Measurements from ENCODE around the gene TTC39B. TPM values are rescaled to one million over a fixed set of nuclear protein-coding genes. Genes with fewer than 3 reads are reported as not detected.

Gene TTC39B
- total and polyA plus RNA-seq, 2 of the 8 experiments (the other 6 are each of a cell fraction or from before 2014, with no cell fraction given), result 1.6 to 10.9 TPM

GRCh38 chr9:15248081-15248480 is 58.9 kb downstream of the TTC39B start (continued):
- TF ChIP-seq EZH2 (IDR thresholded peaks at IDR 0.05; ENCODE audit: low read depth, low read length, severe bottlenecking), result no peak
- TF ChIP-seq PHF8 (conservative IDR thresholded peaks at IDR 0.05; ENCODE audit: low read depth, low read length), result no peak
- no peak for TF ChIP-seq ASH2L (IDR thresholded peaks at IDR 0.05; ENCODE audit: low read length)

All from H1 (cell line).